ENCODE results near the gene SNX4.

DNA sequence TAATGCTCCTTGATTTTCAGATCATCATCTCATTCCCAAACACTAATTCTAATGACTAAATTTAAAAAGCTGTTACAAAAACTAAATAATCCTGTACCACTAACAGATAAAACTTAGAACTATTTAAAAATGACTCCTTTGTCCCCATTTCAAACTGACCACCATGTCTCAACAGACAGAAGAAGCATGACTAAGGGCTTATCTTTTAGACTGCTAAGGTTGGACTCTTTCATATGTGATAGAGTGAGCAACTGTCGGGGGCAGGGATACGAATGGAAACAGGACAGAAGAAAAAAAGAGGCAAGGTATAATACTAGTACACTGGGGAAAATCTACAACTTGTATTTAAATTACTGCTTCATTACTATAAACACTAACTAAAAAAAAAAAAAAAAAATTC lies 23.3 kb downstream of the SNX4 start:
- TF ChIP-seq, protein P1, sequence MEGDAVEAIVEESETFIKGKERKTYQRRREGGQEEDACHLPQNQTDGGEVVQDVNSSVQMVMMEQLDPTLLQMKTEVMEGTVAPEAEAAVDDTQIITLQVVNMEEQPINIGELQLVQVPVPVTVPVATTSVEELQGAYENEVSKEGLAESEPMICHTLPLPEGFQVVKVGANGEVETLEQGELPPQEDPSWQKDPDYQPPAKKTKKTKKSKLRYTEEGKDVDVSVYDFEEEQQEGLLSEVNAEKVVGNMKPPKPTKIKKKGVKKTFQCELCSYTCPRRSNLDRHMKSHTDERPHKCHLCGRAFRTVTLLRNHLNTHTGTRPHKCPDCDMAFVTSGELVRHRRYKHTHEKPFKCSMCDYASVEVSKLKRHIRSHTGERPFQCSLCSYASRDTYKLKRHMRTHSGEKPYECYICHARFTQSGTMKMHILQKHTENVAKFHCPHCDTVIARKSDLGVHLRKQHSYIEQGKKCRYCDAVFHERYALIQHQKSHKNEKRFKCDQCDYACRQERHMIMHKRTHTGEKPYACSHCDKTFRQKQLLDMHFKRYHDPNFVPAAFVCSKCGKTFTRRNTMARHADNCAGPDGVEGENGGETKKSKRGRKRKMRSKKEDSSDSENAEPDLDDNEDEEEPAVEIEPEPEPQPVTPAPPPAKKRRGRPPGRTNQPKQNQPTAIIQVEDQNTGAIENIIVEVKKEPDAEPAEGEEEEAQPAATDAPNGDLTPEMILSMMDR (conservative IDR thresholded peaks at IDR 0.05; ENCODE audit: low read depth, low read length), result no peak
- TF ChIP-seq RFX5 (IDR thresholded peaks at IDR 0.05; ENCODE audit: low read depth, low read length) (no peak), RCOR1 (IDR thresholded peaks at IDR 0.05; ENCODE audit: insufficient replicate concordance, low read length) (no peak), FOS (IDR thresholded peaks at IDR 0.05; ENCODE audit: low read depth, low read length) (no peak), POLR2A (IDR thresholded peaks at IDR 0.05; ENCODE audit: low read depth, low read length) (no peak), BHLHE40 (IDR thresholded peaks at IDR 0.05; ENCODE audit: low read depth, low read length) (no peak), MXI1 (IDR thresholded peaks at IDR 0.05; ENCODE audit: borderline replicate concordance, low read depth, low read length) (no peak)
- TF ChIP-seq, protein P2, sequence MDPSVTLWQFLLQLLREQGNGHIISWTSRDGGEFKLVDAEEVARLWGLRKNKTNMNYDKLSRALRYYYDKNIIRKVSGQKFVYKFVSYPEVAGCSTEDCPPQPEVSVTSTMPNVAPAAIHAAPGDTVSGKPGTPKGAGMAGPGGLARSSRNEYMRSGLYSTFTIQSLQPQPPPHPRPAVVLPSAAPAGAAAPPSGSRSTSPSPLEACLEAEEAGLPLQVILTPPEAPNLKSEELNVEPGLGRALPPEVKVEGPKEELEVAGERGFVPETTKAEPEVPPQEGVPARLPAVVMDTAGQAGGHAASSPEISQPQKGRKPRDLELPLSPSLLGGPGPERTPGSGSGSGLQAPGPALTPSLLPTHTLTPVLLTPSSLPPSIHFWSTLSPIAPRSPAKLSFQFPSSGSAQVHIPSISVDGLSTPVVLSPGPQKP (IDR thresholded peaks at IDR 0.05; ENCODE audit: borderline replicate concordance, low read depth, low read length), result no peak
